DLD1 (cell line): ENCODE measurements around the gene SCAANT1.

Experiments
- in situ Hi-C: cut with HindIII; loops from 2 replicates; pipeline ENCODE4 v1.10.0; 2017; ENCODE audit warnings: low sequenced_read_pairs

SCAANT1 gene

DNA sequence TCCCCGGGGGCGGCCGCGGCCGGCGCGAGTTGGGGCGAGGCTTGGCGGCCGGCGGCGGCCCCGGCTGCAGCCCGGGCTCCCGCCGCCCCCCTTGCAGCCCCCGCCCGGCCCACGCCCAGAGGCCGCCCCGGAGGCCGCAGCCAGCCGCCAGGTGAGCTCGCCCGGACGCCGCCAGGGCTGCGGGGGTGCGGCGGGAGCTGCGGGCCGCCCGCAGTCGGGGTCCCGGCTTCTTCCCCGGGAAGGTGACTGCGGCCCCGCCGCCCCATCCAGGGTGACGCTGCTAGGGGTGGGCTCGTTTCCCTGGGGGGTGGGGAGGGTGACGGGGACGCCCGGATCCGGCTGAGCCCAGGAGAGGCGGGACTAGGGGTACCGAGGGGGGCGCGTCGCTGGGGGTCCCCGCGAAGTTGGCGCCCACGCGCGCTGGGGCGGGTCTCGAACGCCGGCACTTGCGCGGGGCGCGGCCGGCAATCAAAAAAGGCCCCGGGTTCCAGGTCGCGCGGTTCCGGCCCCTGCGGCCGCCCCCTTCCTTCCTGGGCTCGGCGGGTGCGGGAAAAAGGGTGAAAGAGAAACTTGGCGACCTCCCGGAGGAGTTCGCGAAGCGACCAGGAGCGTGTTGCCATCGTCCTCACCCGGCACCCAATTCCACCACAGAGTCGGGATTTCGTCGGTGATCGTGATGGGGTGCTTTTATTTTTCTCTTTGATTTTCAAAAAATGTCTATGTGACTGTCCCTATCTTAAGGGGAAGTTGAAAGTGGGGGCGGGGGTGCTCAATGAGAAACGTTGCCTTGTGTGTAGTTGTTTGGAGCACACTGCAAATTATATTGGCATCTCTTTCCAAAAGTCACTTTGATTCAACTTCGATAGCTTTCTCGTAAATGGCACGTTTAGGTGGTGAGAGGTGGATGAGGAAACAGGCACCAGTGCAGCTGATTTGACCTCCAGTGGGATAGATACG lies 47.9 kb downstream of the SCAANT1 start:
- in situ Hi-C loops, result no loop called here

DNA sequence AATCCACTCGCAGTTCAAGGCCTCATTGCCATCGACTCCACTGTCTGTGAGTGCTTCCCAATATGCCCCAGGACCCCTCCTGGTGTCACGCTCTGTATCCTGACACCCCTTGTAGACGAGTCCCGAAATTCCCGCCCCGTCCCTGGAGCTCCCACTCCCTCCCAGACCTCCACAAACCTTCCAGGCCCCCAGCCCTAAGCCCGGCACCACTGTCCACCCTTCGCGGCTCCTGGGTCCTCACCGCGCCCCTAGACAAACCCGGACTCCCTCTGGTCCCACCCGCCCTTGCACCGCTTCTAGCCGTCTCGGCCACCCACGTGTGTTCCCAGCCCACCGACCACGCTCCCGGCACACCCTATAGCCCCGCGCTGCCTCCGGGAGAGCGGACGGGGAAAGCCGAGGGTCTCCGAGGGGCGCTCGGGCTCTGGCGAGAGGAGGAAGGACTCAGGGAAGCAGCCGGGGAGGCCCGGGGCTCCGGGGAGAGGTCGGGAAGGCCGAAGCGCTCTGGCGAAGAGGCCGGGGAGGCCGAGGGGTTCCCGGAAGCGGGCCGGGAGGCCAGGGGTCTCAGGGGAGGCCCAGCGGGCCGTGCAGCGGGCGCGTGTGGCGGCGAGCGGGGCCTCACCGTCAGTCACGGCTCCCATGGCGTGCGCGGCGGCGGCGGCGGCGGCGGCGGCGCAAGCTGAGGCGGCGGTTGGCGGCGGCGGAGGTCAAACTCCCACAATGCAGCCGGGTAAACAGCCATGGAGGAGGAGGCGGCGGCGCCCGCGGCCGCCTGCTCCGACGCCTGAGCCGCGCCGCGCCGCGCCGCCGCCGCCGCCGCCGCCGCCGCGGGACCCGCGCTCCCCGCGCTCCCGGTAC lies 48.8 kb downstream of the SCAANT1 start, which contains the start of the genes ATXN7 and THOC7:
TSS of gene ATXN7 (plus strand) at position 718 of the 858 bp plus-strand sequence. CDS start 48,732 bp downstream, outside the sequence.
TSS of gene THOC7 (minus strand) at position 656 of the 858 bp plus-strand sequence. CDS start at position 641, 15 bp downstream.
- in situ Hi-C loops, result no loop called here

DNA sequence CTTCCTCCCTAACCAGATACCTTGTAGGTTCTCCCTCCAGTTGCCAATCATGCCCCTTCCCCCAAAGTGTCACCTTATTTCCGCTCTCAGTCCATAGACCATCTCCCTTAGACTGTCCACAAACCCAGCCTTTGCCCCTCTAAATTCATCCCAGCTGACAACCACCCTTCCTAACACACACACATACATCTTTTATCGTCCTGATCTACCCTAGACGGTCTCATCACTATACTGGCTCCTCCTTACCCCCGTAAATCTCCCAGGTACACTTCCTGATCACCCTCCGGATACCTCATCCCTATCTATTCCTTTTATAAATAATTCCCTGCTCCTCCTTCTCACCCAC lies 49.4 kb downstream of the SCAANT1 start:
- in situ Hi-C loops, result no loop called here
